Neuronal stem cell (in vitro differentiated cells): ENCODE results near the gene ATP1A2.

Experiments used
- DNase-seq: peaks from one replicate; pipeline ENCODE4 v3.0.0-alpha.2; 2013; ENCODE audit warnings: low spot score
- H2AFZ ChIP-seq: one replicate; pipeline ENCODE4 v1.6.1; 2013; ENCODE audit warnings: mild to moderate bottlenecking, low read length, inconsistent platforms
- H2AK5ac ChIP-seq: 2 replicates; pipeline ENCODE4 v1.6.1; 2013; ENCODE audit warnings: low read depth, mild to moderate bottlenecking, inconsistent platforms, low read length, moderate library complexity, mixed read lengths
- H2BK120ac ChIP-seq: 2 replicates; pipeline ENCODE4 v1.6.1; 2013; ENCODE audit warnings: low read depth, mild to moderate bottlenecking, inconsistent platforms, low read length, moderate library complexity, mixed read lengths
- H2BK12ac ChIP-seq: one replicate; pipeline ENCODE4 v1.6.1; 2013; ENCODE audit warnings: low read length, inconsistent platforms
- H2BK15ac ChIP-seq: 2 replicates; pipeline ENCODE4 v1.6.1; 2013; ENCODE audit warnings: mild to moderate bottlenecking, low read length, inconsistent platforms, mixed read lengths
- H2BK5ac ChIP-seq: one replicate; pipeline ENCODE4 v1.6.1; 2013; ENCODE audit warnings: inconsistent platforms, mild to moderate bottlenecking, low read length, moderate library complexity
- H3K14ac ChIP-seq: one replicate; pipeline ENCODE4 v1.6.1; 2013; ENCODE audit warnings: low read length, inconsistent platforms
- H3K18ac ChIP-seq: 2 replicates; pipeline ENCODE4 v1.6.1; 2013; ENCODE audit warnings: low read length, inconsistent platforms
- H3K23ac ChIP-seq: 2 replicates; pipeline ENCODE4 v1.6.1; 2013; ENCODE audit warnings: low read depth, mild to moderate bottlenecking, mixed read lengths, low read length, inconsistent platforms; ENCODE audit not compliant: poor library complexity
- H3K27ac ChIP-seq: replicated peaks from 3 replicates; pipeline ENCODE4 v1.5.1; 2013; ENCODE audit warnings: low read length, inconsistent platforms
- H3K27me3 ChIP-seq, 3 experiments: 2 replicates each; pipeline ENCODE4 v1.6.1; 2013; ENCODE audit warnings: low read length in 3 of 3, mild to moderate bottlenecking in 2 of 3, inconsistent platforms in 1 of 3, low read depth in 1 of 3, mixed read lengths in 1 of 3, moderate library complexity in 1 of 3; ENCODE audit not compliant: control insufficient read depth in 3 of 3, insufficient read depth in 3 of 3
- H3K36me3 ChIP-seq, 2 donors: replicated peaks in 1 of 2; 2 replicates each; pipeline ENCODE4 v1.6.1; 2013; ENCODE audit warnings: low read length in 2 of 2; ENCODE audit not compliant: control insufficient read depth in 2 of 2, insufficient read depth in 2 of 2
- H3K4ac ChIP-seq: 2 replicates; pipeline ENCODE4 v1.6.1; 2013; ENCODE audit warnings: inconsistent platforms, mild to moderate bottlenecking, low read length, moderate library complexity
- H3K4me1 ChIP-seq, 2 donors: 1 replicate in 1 of 2; 2 replicates in 1 of 2; pipeline ENCODE4 v1.6.1; 2013; ENCODE audit warnings: low read length in 2 of 2, low read depth in 1 of 2; ENCODE audit not compliant: control insufficient read depth in 2 of 2, insufficient read depth in 1 of 2
- H3K4me2 ChIP-seq: one replicate; pipeline ENCODE4 v1.6.1; 2013; ENCODE audit warnings: mild to moderate bottlenecking, low read length, inconsistent platforms; ENCODE audit not compliant: insufficient read depth, poor library complexity, severe bottlenecking
- H3K4me3 ChIP-seq, 2 donors: 2 replicates each; pipeline ENCODE4 v1.5.1; 2013; ENCODE audit warnings: low read length in 2 of 2, mild to moderate bottlenecking in 2 of 2, inconsistent platforms in 1 of 2, moderate library complexity in 1 of 2
- H3K79me1 ChIP-seq: one replicate; pipeline ENCODE4 v1.6.1; 2013; ENCODE audit warnings: low read depth, mild to moderate bottlenecking, inconsistent platforms, low read length, moderate library complexity
- H3K9ac ChIP-seq: one replicate; pipeline ENCODE4 v1.6.1; 2013; ENCODE audit warnings: mild to moderate bottlenecking, low read depth, low read length, inconsistent platforms; ENCODE audit not compliant: poor library complexity
- H3K9me3 ChIP-seq, 2 donors: replicated peaks in 1 of 2; 2 replicates each; pipeline versions ENCODE3 to v1.6.1; 2013; ENCODE audit warnings: low read length in 2 of 2, mild to moderate bottlenecking in 2 of 2, inconsistent platforms in 1 of 2, low read depth in 1 of 2, mixed read lengths in 1 of 2, moderate library complexity in 1 of 2; ENCODE audit not compliant: control insufficient read depth in 2 of 2, insufficient read depth in 1 of 2
- H4K8ac ChIP-seq: one replicate; pipeline ENCODE4 v1.6.1; 2013; ENCODE audit warnings: low read depth, mild to moderate bottlenecking, inconsistent platforms, low read length, moderate library complexity
- H4K91ac ChIP-seq: one replicate; pipeline ENCODE4 v1.6.1; 2013; ENCODE audit warnings: low read length, low read depth, mild to moderate bottlenecking, inconsistent platforms; ENCODE audit not compliant: poor library complexity
- WGBS, 2 donors: extraction: QIAGEN DNeasy Blood & Tissue Kit; methylation state at CpG; one replicate each; pipeline ENCODE4 v1.1.7; 2013; ENCODE audit warnings: missing lambda C conversion rate in 2 of 2, mixed read lengths in 1 of 2; ENCODE audit not compliant: insufficient read length in 2 of 2, insufficient replicate concordance in 1 of 2; ENCODE audit errors: extremely low coverage in 2 of 2; 5-methylcytosine and 5-hydroxymethylcytosine counted together

The ATP1A2 gene

DNA sequence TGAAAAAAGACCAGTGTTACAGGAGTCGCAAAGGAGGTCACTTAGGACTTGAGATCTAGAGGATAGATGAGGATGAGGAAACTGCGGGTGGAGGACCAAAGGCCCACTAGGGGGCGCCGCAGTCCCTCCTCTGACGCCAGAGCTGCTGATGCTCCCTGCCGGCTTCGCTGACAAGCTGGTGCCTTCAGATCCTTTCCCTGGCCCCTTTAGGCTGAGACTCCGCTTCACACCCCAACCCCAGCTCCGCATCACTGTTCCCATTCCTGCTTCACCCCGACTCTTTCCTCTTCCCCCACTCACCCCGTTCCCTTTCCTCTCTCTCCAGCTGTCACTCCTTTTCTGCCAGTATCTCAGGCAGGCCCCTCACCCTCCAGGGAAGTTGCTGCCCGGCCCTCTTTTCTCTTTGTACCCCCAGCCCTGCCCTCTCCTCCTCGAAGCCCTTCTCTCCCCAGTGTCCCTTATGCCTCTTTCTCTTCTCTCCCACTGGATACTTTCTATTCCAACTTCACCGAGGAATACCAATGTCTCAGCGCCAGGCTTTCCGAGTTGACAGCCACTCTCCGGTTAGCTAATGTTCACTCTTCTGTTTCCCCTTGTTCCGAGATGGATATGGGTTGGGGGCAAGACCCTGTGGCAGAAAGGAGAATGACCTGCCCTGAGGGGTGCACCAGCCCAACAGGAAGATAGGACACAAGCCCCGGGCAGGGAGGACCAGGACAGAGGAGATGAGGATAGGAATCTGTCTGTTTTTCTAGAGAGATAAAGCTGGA is 29.7 kb upstream of the ATP1A2 start:
- DNase-seq, result peak; percentile 78
- H3K9ac ChIP-seq, result no peak overlapping the region
- no peaks in the 10 kb centered on the region for H3K9me3 ChIP-seq
- no peak overlapping the region for H4K8ac ChIP-seq
- no peak overlapping the region for H2BK12ac ChIP-seq
- H4K91ac ChIP-seq, result no peak overlapping the region
- no peak overlapping the region for H3K14ac ChIP-seq
- peaks cover 3% of the 10 kb centered on the region in 2 donors for H3K4me1 ChIP-seq
- no peak overlapping the region for H2AFZ ChIP-seq
- H3K27ac ChIP-seq, result no peak overlapping the region
- no peak overlapping the region for H2BK120ac ChIP-seq
- no peaks in the 10 kb centered on the region for H3K36me3 ChIP-seq
- H3K23ac ChIP-seq, result no peak overlapping the region
- H3K4me3 ChIP-seq, result no peak overlapping the region
- no peak overlapping the region for H3K18ac ChIP-seq
- H3K27me3 ChIP-seq, result peaks cover 0 to 32% (median 23%) of the 10 kb centered on the region in 3 experiments
- no peak overlapping the region for H3K4me2 ChIP-seq
- WGBS, 2 donors, result no CpG with 5 or more reads among the region's 19 CpGs
- no peak overlapping the region for H2BK5ac ChIP-seq
- H3K79me1 ChIP-seq, result no peaks in the 10 kb centered on the region
- H3K4ac ChIP-seq, result no peak overlapping the region
- H2AK5ac ChIP-seq, result no peak overlapping the region
- H2BK15ac ChIP-seq, result no peak overlapping the region

DNA sequence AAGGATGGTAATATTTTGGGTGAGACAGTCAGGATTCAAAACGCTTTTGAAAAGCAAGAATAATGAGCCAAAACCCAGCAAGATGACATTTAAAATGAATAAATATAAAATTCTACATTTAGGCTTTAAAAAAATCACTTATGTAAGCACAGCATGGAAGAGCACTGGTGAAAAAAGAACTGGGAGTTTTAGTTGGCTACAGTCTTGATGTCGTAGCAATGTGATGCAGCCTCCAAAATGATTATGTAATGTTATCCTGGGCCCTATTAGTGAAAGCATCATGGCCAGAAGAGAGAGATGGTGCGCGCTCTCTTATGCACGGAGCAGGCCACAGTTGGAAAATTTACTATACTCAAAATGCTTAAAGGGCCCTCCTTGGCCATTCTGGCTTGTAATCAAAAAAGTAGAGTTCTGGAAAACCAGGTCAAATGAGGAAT is 29.1 kb upstream of the ATP1A2 start:
- no peak overlapping the region for H3K4me3 ChIP-seq
- H2AK5ac ChIP-seq, result no peak overlapping the region
- no peak for DNase-seq

GRCh38 chr1:160087118-160087662 is 28.4 kb upstream of the ATP1A2 start:
- Histone ChIP-seq H3K18ac (no peak overlapping the region), H2BK120ac (no peak overlapping the region), H3K4me1 (peaks cover 3% of the 10 kb centered on the region in 2 donors), H2AFZ (no peak overlapping the region), H2AK5ac (no peak overlapping the region), H4K91ac (no peak overlapping the region), H4K8ac (no peak overlapping the region), H3K79me1 (no peaks in the 10 kb centered on the region), H3K9ac (no peak overlapping the region), H3K14ac (no peak overlapping the region), H3K27me3 (peaks cover 0 to 24% (median 13%) of the 10 kb centered on the region in 3 experiments), H3K27ac (no peak overlapping the region), H2BK12ac (no peak overlapping the region), H3K4me2 (no peak overlapping the region), H3K4me3 (no peak overlapping the region), H2BK15ac (no peak overlapping the region), H3K9me3 (no peaks in the 10 kb centered on the region), H3K23ac (no peak overlapping the region), H3K4ac (no peak overlapping the region), H3K36me3 (no peaks in the 10 kb centered on the region), H2BK5ac (no peak overlapping the region)
- no peak for DNase-seq
- WGBS, 2 donors, result no CpG with 5 or more reads among the region's 12 CpGs

More for the DNA sequence above, 29.1 kb upstream of the ATP1A2 start:
- H3K4me1 ChIP-seq, result peaks cover 3% of the 10 kb centered on the region in 2 donors
- no peak overlapping the region for H3K27ac ChIP-seq
- H2BK12ac ChIP-seq, result no peak overlapping the region
- H3K36me3 ChIP-seq, result no peaks in the 10 kb centered on the region
- H3K27me3 ChIP-seq, result peaks cover 0 to 32% (median 19%) of the 10 kb centered on the region in 3 experiments
- H2AFZ ChIP-seq, result no peak overlapping the region
- H3K18ac ChIP-seq, result no peak overlapping the region
- no peak overlapping the region for H4K91ac ChIP-seq
- no CpG with 5 or more reads among the region's 5 CpGs for WGBS, 2 donors
- no peak overlapping the region for H3K9ac ChIP-seq
- no peak overlapping the region for H2BK5ac ChIP-seq
- H3K4me2 ChIP-seq, result no peak overlapping the region
- H2BK120ac ChIP-seq, result no peak overlapping the region
- no peak overlapping the region for H4K8ac ChIP-seq
- no peak overlapping the region for H3K4ac ChIP-seq
- no peaks in the 10 kb centered on the region for H3K9me3 ChIP-seq
- no peaks in the 10 kb centered on the region for H3K79me1 ChIP-seq
- H3K14ac ChIP-seq, result no peak overlapping the region
- no peak overlapping the region for H2BK15ac ChIP-seq
- no peak overlapping the region for H3K23ac ChIP-seq

GRCh38 chr1:160089883-160090282 is 25.7 kb upstream of the ATP1A2 start:
- H4K8ac ChIP-seq, result no peak overlapping the region
- no CpG with 5 or more reads among the region's 3 CpGs for WGBS, 2 donors
- H4K91ac ChIP-seq, result no peak overlapping the region
- H3K9me3 ChIP-seq, result no peaks in the 10 kb centered on the region
- H3K79me1 ChIP-seq, result no peaks in the 10 kb centered on the region
- peaks cover 0 to 8% of the 10 kb centered on the region in 2 donors for H3K36me3 ChIP-seq
- no peak overlapping the region for H3K23ac ChIP-seq
- H3K27ac ChIP-seq, result no peak overlapping the region
- H3K4me2 ChIP-seq, result no peak overlapping the region
- no peaks in the 10 kb centered on the region for H3K27me3 ChIP-seq
- no peak overlapping the region for H3K14ac ChIP-seq
- H3K4me1 ChIP-seq, result peaks cover 0 to 3% of the 10 kb centered on the region in 2 donors
- H2BK12ac ChIP-seq, result no peak overlapping the region
- no peak overlapping the region for H2BK120ac ChIP-seq
- no peak overlapping the region for H2BK5ac ChIP-seq
- DNase-seq, result no peak
- no peak overlapping the region for H3K18ac ChIP-seq
- H2AFZ ChIP-seq, result no peak overlapping the region
- H3K4ac ChIP-seq, result no peak overlapping the region
- H2BK15ac ChIP-seq, result no peak overlapping the region
- no peak overlapping the region for H2AK5ac ChIP-seq
- no peak overlapping the region for H3K4me3 ChIP-seq
- no peak overlapping the region for H3K9ac ChIP-seq
